Keratinocyte (primary cell): ENCODE data around the gene MNAT1. TPM values are rescaled to one million over a fixed set of nuclear protein-coding genes. Genes with fewer than 3 reads are reported as not detected.

Experiments
- DNase-seq: peaks from one replicate; pipeline ENCODE4 v3.0.0-alpha.2; 2011; ENCODE audit warnings: low read depth, missing footprints, low spot score
- FAIRE-seq: peaks from 2 replicates; lab custom pipeline; 2011; peaks lifted over from hg19 to GRCh38; lab: Jason Lieb, UNC
- H2AFZ ChIP-seq: 2 replicates; pipeline ENCODE4 v1.6.0; 2012; ENCODE audit warnings: low read length, control low read depth, inconsistent platforms; ENCODE audit not compliant: control insufficient read depth
- H3K27ac ChIP-seq: 2 replicates; pipeline ENCODE4 v1.5.1; 2011; ENCODE audit warnings: low read length; ENCODE audit not compliant: control insufficient read depth, insufficient read depth
- H3K27me3 ChIP-seq: 3 replicates; pipeline ENCODE4 v1.6.0; 2011; ENCODE audit warnings: low read length; ENCODE audit not compliant: control insufficient read depth, insufficient read depth; ENCODE audit errors: extremely low read depth
- H3K36me3 ChIP-seq, 2 experiments: 2 replicates in 1 of 2; 3 replicates in 1 of 2; pipeline ENCODE4 v1.5.1; 2011; ENCODE audit warnings: low read length in 2 of 2, mild to moderate bottlenecking in 1 of 2; ENCODE audit not compliant: control insufficient read depth in 2 of 2, insufficient read depth in 2 of 2; ENCODE audit errors: extremely low read depth in 1 of 2
- H3K4me1 ChIP-seq: 3 replicates; pipeline ENCODE4 v1.5.1; 2011; ENCODE audit warnings: low read length; ENCODE audit not compliant: control insufficient read depth, insufficient read depth; ENCODE audit errors: extremely low read depth
- H3K4me2 ChIP-seq: 3 replicates; pipeline ENCODE4 v1.6.0; 2011; ENCODE audit warnings: low read depth, low read length; ENCODE audit not compliant: control insufficient read depth, insufficient read depth; ENCODE audit errors: extremely low read depth
- H3K4me3 ChIP-seq, 3 experiments: fragments of 200-600 bp in 1 of 3; sonication (generic) in 1 of 3; 2 replicates in 2 of 3; 3 replicates in 1 of 3; pipeline ENCODE4 v1.5.1; 2011 to 2016; ENCODE audit warnings: low read length in 3 of 3, mild to moderate bottlenecking in 3 of 3, control low read depth in 2 of 3, inconsistent platforms in 1 of 3, low read depth in 1 of 3, mixed read lengths in 1 of 3, mixed run types in 1 of 3, moderate library complexity in 1 of 3; ENCODE audit not compliant: control insufficient read depth in 2 of 3, insufficient read depth in 2 of 3; ENCODE audit errors: extremely low read depth in 1 of 3
- H3K79me2 ChIP-seq: 2 replicates; pipeline ENCODE4 v1.6.0; 2012; ENCODE audit warnings: low read length; ENCODE audit not compliant: control insufficient read depth, insufficient read depth
- H3K9ac ChIP-seq: 3 replicates; pipeline ENCODE4 v1.6.0; 2011; ENCODE audit warnings: low read length; ENCODE audit not compliant: control insufficient read depth, insufficient read depth; ENCODE audit errors: extremely low read depth
- H3K9me1 ChIP-seq: 3 replicates; pipeline ENCODE4 v1.6.0; 2011; ENCODE audit warnings: low read length; ENCODE audit not compliant: control insufficient read depth, insufficient read depth; ENCODE audit errors: extremely low read depth
- H3K9me3 ChIP-seq: 2 replicates; pipeline ENCODE4 v1.5.1; 2012; ENCODE audit warnings: low read depth, low read length; ENCODE audit not compliant: control insufficient read depth
- H4K20me1 ChIP-seq: 3 replicates; pipeline ENCODE4 v1.6.0; 2011; ENCODE audit warnings: low read length; ENCODE audit not compliant: control insufficient read depth, insufficient read depth; ENCODE audit errors: extremely low read depth
- CTCF ChIP-seq, 3 experiments: IDR thresholded peaks in 1 of 3; conservative IDR thresholded peaks in 1 of 3; optimal IDR thresholded peaks in 1 of 3; 2 replicates in 2 of 3; 3 replicates in 1 of 3; pipeline versions ENCODE3 to v1.5.1; 2011; ENCODE audit warnings: low read length in 3 of 3, mild to moderate bottlenecking in 3 of 3, moderate library complexity in 2 of 3, control low read depth in 1 of 3, inconsistent platforms in 1 of 3; ENCODE audit not compliant: insufficient read depth in 2 of 3; ENCODE audit errors: extremely low read depth in 1 of 3
- EZH2 ChIP-seq: IDR thresholded peaks from one replicate; pipeline ENCODE4 v1.6.1; 2012; ENCODE audit warnings: inconsistent platforms, mild to moderate bottlenecking, low read length, moderate library complexity
- dilution Hi-C: fragments of 300-500 bp; cut with MboI; formaldehyde crosslinking; loops from one replicate; pipeline ENCODE4 v1.7.0; 2020; ENCODE audit warnings: low sequenced_read_pairs; ENCODE audit not compliant: extremely low pct_ligation_motif_present
- polyA plus RNA-seq, 5 experiments: library from polyadenylated mRNA; depleted of rRNA in 3 of 5; stranded (reverse) in 3 of 5; stranded (forward) in 1 of 5; unstranded in 1 of 5; fragments of >200 nt; gene quantifications; 1 replicate in 1 of 5; 2 replicates in 3 of 5; 3 replicates in 1 of 5; pipeline versions ENCODE4 v1.2.1 to v1.2.3, GENCODE V29; 2011 to 2012; ENCODE audit warnings: missing spikeins in 2 of 5, low read depth in 1 of 5, low replicate concordance in 1 of 5

Gene MNAT1
- polyA plus RNA-seq, 1 donor (not counting 4 experiments of a cell fraction or from before 2014, with no cell fraction given): 79.5 TPM

- Histone ChIP-seq H3K27me3 (no peaks in the 10 kb centered on the region), H3K4me3 (peak overlapping the region; percentile 41 to 97 (median 61)), H3K36me3 (peaks cover 1 to 11% of the 10 kb centered on the region in 2 experiments), H3K9ac (no peak overlapping the region), H2AFZ (no peak overlapping the region), H3K4me2 (peak overlapping the region; percentile 92), H3K4me1 (peaks cover 4% of the 10 kb centered on the region), H3K9me3 (no peaks in the 10 kb centered on the region), H3K79me2 (peaks cover 21% of the 10 kb centered on the region), H3K27ac (no peak overlapping the region), H4K20me1 (no peaks in the 10 kb centered on the region), H3K9me1 (no peaks in the 10 kb centered on the region)
- DNase-seq (no peak), FAIRE-seq (no peak)
- dilution Hi-C loops: no loop called here
- TF ChIP-seq CTCF (optimal IDR thresholded peaks at IDR 0.05 in 1 of 3, IDR thresholded peaks at IDR 0.05 in 1 of 3, conservative IDR thresholded peaks at IDR 0.05 in 1 of 3; ENCODE audit: extremely low read depth in 1 of 3, insufficient read depth in 2 of 3, low read length in 3 of 3): no peak
- TF ChIP-seq EZH2: no peak
Observed at GRCh38 chr14:60720962-60721325, 13.6 kb upstream of the MNAT1 start.

- H2AFZ ChIP-seq: peak overlapping the region; percentile 90
- H3K36me3 ChIP-seq: peaks cover 1 to 11% of the 10 kb centered on the region in 2 experiments
- peak overlapping the region; percentile 80 for H3K27ac ChIP-seq
- no peak for FAIRE-seq
- no peaks in the 10 kb centered on the region for H3K27me3 ChIP-seq
- H3K4me3 ChIP-seq: peak overlapping the region; percentile 61 to 97 (median 86)
- H3K79me2 ChIP-seq: peaks cover 21% of the 10 kb centered on the region
- H4K20me1 ChIP-seq: no peaks in the 10 kb centered on the region
- H3K9me3 ChIP-seq: no peaks in the 10 kb centered on the region
- no peaks in the 10 kb centered on the region for H3K9me1 ChIP-seq
- TF ChIP-seq EZH2: no peak
- TF ChIP-seq CTCF (optimal IDR thresholded peaks at IDR 0.05 in 1 of 3, IDR thresholded peaks at IDR 0.05 in 1 of 3, conservative IDR thresholded peaks at IDR 0.05 in 1 of 3; ENCODE audit: extremely low read depth in 1 of 3, insufficient read depth in 2 of 3, low read length in 3 of 3): peak; percentile 37 to 66 (median 56)
- dilution Hi-C loops: no loop called here
- DNase-seq: no peak
- peaks cover 4% of the 10 kb centered on the region for H3K4me1 ChIP-seq
- H3K9ac ChIP-seq: peak overlapping the region; percentile 82
- H3K4me2 ChIP-seq: peak overlapping the region; percentile 92
Observed at GRCh38 chr14:60721326-60722106, 13.0 kb upstream of the MNAT1 start.
